HG03342 (cell line): Measurements from ENCODE around the gene NANOS3.

Experiments
- ATAC-seq: cut with Tn5 transposase; IDR thresholded peaks from one replicate; pipeline ENCODE4 v1.9.1; 2021; ENCODE audit warnings: mild to moderate bottlenecking, moderate library complexity; ENCODE audit not compliant: unreplicated experiment

The NANOS3 gene

DNA sequence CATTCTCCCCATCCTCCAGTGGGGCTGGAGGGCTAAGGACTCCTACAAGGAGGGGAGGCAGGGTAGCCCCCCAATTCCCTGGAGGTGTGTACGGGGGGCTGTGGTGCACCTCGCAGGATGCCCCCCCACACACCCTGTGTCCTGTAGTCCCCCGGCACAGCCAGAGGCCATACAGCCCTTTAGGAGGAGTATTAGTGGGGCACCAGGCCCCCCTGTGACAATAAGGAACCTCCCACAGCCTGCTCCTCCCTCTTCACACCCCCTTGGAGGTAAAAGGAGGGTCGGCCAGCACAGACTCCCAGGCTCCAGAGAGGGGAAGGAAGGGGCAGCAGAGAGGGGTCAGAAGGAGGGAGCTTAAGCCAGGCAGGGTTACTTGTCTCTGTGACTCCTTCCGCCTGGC is at the start of gene NANOS3:
Gene NANOS3 (plus strand): TSS at position 301 of the 400 bp plus-strand sequence. CDS start 115 bp downstream, outside the sequence.
- ATAC-seq, result no peak

- ATAC-seq, result no peak
Measured at GRCh38 chr19:13827656-13828055, 49.3 kb upstream of the NANOS3 start.

DNA sequence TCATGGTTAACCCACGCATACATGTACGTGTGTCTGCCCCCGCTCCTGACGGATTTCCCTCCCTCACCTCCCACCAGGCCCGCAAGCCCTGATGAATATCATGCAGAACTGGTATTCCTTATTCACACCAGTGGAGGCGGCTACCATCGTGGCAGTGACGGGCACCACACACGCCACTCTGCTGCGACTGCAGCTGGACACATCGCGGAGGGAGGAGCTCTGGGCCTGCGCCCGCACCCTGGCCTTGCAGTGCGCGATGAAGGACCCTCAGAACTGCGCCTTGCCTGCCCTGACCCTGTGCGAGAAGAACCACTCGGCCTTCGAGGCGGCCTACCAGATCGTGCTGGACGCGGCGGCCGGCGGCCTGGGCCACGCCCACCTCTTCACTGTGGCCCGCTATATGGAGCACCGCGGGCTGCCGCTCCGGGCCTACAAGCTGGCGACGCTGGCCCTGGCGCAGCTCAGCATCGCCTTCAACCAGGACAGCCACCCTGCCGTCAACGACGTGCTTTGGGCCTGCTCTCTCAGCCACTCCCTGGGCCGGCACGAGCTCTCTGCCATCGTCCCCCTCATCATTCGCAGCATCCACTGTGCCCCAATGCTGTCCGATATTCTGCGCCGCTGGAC is 46.7 kb upstream of the NANOS3 start:
- ATAC-seq, result no peak

- no peak for ATAC-seq
Measured at GRCh38 chr19:13830741-13831536, 46.0 kb upstream of the NANOS3 start.

DNA sequence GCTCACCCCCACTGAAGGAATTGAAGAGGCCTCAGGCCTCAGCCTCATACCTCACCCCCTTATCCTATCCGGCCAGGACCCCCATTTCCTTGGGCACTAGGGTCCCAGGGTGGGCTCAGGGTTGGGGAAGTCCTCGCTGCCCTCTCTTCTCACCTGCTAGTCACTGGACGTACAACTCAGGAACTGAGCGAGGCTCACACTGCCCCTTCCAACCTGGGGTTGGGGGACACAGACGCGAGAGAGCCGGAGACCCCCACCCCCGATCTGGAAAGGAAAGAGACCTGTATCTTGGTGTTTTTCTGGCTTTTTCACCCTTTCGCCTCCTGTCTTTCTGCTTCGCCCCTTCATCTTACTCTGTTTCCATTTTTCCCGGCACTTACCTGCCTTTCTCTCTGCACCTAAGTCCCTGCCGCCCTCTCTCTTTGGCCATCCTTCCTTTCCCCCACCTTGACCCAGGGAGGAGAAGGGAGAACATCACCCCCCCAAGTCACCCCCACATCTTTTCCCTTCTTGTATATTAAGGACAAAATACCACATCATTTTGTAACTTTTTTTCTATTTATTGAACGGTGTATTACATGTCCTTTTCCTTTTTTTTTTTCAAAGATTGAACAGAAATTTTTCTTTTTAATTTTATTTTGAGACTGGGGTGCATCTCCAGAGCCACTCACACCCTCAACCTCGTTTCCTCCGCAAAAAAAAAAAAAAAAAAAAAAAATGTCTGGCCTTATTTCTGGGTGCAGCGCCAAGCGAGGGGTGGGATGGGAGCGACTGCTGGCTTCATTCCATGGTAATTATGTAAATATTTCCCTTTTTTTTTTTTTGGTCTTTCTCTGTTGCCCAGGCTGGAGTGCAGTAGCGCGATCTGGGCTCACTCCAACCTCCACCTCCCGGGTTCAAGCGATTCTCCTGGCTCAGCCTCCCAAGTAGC is 45.1 kb upstream of the NANOS3 start:
- ATAC-seq, result no peak

- ATAC-seq, result peak; percentile 71
Measured at GRCh38 chr19:13833330-13834243, 43.3 kb upstream of the NANOS3 start.

DNA sequence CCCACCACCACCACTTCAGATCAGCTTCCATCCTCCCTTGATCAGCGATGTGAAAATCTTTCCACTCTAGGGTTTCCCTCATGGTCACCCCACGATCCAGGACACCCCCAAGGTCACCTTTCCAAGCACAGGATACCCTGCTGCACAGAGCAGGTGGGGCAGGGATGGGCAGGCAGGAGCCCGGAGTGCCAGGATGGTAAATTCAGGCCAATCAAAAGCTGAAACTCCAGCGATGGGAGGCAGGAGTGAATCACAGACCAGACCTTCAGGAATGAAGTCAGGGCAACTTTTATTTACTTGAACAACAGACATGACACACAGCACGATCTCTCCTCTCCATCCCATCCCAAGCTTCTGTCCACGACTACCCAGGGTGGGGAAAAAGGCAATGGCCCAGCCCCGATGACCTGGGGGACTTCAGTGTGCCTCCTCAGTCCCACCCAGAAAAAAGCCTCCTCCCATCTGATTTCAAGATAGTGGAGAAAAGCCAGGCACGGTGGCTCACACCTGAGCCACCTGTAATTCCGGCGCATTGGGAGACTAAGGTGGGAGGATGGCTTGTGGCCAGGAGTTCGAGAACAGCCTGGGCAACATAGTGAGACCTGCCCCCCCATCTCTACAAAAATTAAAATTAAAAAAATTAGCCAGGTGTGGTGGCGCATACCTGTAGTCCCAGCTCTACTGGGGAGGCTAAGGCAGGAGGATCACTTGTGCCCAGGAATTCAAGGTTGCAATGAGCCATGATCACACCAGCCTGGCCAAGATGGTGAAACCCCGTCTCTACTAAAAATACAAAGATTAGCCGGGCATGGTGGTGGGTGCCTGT is 42.5 kb upstream of the NANOS3 start:
- ATAC-seq, result no peak

DNA sequence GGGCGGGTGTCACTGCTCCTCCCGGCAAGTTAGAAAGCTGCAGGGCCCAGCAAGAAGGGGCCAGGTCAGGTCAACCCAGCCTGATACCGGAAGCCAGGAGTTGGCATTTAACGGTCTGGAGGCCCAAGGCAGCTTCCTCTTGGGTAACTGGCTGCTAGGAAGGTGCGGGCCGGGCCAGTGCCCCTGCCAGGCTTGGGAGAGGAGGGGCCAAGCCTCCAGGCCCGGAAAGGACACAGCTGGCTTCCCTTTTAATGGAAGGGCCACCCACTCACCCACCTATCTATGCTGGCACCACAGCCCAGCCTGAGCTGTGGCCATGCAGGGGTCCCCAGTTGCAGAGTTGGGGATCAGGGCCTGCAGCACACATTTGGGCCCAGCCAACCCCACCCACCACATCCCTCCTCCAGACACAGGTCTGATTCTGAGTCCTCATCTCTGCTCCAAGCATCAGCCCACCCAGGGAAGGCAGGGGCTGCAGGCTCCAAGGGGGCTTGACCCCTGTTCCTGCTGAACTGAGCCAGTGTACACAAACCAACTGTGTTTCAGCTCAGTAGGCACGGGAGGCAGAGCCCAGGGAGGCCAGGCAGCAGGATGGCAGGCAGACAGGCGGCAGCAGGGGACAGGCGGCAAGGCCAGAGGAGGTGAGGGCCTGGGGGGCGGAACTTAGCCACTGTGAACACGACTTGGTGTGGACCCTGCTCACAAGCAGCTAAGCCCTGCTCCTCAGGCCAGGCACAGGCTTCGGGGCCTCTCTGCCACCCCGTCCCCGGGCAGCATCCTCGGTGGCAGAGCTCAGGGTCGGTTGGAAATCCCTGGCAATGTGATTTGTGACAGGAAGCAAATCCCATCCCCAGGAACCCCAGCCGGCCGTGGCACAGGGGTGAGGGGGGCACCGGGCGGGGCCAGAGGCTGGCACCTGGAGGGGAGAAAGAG is 40.9 kb upstream of the NANOS3 start:
- ATAC-seq, result no peak

DNA sequence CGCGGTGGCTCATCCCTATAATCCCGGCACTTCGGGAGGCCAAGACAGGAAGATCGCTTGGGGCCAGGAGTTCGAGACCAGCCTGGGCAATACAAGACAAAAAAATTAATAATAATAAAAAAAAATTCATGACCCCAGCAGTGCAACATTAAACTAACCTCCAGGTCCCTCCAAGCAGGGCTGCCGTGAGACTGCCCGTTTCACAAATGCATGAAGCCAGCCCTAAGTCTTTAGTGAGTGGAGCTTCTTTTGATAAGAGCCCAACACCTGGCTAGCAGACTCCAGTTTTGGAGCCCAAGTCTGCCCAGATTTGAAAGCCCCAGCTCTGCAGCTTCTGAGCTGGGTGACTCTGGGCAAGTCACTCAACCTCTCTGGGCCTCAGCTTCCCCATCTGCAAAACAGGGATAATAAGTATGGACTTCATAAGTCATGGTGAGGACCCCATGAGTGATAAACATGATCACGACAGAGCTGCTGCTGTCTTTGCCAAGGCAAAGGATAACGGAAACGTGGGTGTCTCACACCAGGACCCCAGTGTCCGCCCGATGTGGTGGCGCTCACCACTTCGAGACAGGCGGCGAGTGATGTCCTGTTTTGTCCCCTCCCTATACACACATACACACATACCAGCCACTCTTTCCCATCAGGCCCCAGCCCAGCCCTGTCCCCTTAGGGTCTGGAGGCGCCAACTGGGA is 38.4 kb upstream of the NANOS3 start:
- no peak for ATAC-seq

GRCh38 chr19:13839130-13839937 is 37.6 kb upstream of the NANOS3 start:
- no peak for ATAC-seq

DNA sequence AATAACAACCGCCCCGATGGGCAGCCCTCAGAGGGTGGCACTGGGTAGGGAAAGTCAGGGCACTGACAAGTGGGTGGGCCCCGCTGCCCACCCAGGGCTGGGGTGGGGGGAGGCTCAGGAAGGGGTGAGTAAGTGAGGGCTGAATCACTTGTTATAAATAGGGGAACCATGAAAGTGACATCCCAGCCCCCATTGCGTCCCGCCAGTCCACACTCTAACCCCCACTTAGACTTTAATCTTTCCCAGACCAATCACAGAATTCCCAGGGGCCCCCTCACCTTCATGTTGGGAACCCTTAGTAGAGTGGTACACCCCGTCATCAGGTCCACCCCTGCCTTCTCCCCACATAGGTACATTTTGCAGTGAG is 37.0 kb upstream of the NANOS3 start:
- no peak for ATAC-seq

DNA sequence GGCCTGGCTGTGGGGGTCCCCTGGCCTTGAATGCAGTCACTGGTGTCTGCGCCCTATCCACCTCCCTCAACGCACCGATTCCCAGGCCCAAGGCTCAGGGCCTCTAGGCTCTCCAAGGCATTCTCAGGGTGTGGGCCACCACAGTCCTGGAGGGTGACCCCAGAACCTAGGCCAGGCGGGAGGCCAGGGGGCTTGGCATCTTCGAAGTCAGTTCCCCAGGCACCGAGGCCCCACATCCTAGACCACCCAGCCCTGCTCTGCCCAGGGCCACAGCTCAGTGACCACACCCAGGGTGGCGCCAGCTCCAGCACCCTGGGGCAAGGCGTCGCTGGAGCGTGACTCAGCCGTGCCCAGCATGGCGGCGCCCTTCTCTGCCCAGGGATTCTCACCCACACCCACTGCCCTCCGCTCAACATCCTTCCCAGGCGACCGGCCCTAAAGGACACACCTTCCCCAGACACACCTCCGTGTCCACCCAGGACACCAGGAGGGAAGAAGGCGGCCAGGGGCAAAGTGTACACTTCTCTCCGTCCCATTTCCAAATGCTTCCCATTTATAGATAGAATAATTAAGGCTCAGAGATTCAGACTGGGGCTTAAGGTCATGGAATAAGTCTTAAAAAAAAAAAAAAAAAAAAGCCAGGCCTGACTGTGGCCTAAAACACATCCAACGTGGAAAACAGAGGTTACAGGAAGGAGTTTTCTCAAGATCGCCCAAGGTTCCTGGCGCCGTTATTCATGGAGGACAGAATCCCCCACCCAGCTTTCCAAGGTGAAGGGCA is 36.4 kb upstream of the NANOS3 start:
- ATAC-seq, result no peak

GRCh38 chr19:13841086-13841961 is 35.6 kb upstream of the NANOS3 start:
- ATAC-seq, result no peak

DNA sequence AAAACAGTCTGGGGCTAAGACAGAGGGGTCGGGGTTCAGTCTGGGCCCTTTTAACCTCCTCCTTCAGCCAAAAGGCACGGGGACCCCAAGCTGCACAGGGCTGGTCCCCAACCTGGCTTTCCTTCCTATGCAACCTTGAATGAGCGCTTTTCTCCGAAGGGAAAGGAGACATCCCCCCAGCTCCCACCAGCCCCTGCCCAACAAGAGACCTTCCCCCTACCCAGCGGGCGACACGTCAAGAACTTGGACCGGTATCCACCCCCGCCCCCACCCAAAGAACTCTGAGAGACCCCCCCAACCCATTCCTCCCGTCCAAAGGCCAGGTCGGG is 35.0 kb upstream of the NANOS3 start:
- no peak for ATAC-seq

GRCh38 chr19:13842291-13843103 is 34.4 kb upstream of the NANOS3 start:
- no peak for ATAC-seq
